Mesenteric fat pad (tissue), 1 donor: ENCODE measurements around the gene IGFL2. TPM values are rescaled to one million over a fixed set of nuclear protein-coding genes. Genes with fewer than 3 reads are reported as not detected.
"Not testable (repeated sequence)": the region's sequence is repeated elsewhere in the genome, so short reads cannot be mapped to it uniquely, and the experiment has no call there.

Experiments used
- DNase-seq: peaks from one replicate; pipeline ENCODE4 v3.0.0-alpha.2; 2020; ENCODE audit warnings: low spot score
- total RNA-seq: library from RNA; stranded (reverse); fragmentation: NEBNext Ultra II Directional; extraction: Animal tissue kit (Norgen Biotek cat#: 25700); gene quantifications from one replicate; pipeline ENCODE4 v1.2.1, GENCODE V29; 2021
- donor health status: DM: yes; HTN: yes; CAD: no.

The IGFL2 gene
- total RNA-seq, 1 donor from 2014 or later, result not detected

DNA sequence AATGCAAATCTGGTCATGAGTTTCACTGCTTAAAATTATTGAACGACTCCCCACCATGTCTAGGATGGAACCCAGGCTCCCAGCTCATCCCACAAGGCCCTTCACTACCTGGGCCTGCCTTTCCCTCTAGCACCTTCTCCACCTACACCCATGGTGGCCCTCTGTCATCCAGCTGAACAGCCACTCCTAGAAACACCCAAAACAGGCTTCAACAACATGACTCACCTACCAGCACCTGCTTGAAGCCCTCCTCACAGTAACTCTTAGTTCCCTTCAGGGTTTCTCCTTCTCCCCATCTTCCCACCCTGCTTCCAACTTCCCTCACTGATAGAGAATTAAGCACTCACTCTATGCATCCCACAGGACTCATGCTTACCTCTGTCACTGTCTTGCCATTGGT is 6.6 kb upstream of the IGFL2 start:
- no peak for DNase-seq

- no peak for DNase-seq
Measured at GRCh38 chr19:46142294-46142693, 5.7 kb upstream of the IGFL2 start.

DNA sequence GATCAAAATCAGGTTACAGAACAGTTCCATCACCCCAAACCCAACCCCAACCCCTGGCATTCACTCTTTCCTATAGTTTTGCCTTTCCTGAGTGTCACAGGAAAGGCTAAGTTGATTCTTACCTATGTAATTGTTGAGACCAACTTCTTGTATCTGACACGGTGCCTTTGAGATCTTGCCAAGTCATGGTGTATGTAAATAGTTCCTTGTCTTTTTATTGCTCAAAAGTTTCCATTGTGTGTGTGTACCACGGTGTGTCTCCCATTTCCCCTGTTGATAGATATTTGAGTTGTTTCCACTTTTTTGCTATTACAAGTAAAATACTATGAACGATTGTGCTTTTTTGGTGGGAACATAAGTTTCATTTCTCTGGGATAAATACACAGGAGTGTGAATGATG is 3.3 kb upstream of the IGFL2 start:
- DNase-seq, result no peak

GRCh38 chr19:46147166-46147740 is 785 bp upstream of the IGFL2 start:
- no peak for DNase-seq

DNA sequence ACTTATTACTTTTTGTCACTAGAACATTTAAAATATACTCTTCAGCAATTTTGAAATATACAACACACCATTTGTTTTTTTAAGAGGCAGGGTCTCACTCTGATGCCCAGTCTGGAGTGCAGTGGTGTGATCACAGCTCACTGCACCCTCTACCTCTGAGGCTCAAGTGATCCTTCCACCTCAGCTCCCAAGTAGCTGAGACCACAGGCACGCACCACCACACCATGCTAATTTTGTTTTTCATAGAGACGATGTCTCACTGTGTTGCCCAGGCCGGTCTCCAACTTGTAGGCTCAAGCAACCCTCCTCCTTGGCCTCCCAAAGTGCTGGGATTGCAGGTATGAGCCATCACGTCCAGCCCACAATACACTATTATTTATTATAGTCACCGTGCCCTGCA is 2.6 kb downstream of the IGFL2 start:
- no peak for DNase-seq

- DNase-seq, result no peak
Measured at GRCh38 chr19:46155237-46155636, 7.2 kb downstream of the IGFL2 start.

DNA sequence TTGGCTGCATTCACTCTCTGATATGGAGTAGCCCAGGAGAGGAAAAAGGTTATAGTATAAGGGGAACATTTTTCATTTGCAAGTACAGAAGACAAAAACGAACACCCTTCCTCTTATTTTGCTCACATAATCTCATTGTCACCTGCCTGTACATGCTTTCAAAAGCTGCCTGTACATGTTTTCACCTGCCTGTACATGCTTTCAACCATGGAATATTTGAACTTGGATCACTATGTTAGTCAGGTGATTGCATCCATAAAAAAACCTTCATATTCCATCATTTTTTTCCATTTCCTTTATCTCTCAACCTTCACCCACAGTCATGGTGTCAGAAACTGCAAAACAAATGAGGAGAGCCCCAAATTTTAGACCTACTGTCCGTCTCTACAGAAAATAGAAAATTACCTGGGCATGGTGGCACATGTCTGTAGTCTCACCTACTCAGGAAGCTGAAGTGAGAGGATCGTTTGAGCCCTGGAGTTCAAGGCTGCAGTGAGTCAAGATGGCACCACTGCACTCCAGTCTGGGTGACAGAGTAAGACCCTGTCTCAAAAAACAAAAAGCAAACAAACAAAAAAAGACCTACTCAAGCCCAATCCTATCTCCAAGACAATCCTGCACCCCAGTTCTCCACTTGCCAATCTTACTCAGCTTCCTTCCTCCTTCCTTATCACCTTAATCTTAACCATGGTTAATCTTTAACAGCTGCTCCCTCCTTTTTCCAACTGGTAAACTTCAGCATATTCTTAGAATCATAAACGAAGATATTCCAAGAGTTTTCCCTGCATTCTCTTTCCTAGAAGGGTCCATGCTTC is 11.6 kb downstream of the IGFL2 start:
- DNase-seq, result no peak

GRCh38 chr19:46160233-46160775 is 12.3 kb downstream of the IGFL2 start:
- no peak for DNase-seq

GRCh38 chr19:46161642-46162257 is 13.7 kb downstream of the IGFL2 start:
- DNase-seq, result not testable (repeated sequence)

DNA sequence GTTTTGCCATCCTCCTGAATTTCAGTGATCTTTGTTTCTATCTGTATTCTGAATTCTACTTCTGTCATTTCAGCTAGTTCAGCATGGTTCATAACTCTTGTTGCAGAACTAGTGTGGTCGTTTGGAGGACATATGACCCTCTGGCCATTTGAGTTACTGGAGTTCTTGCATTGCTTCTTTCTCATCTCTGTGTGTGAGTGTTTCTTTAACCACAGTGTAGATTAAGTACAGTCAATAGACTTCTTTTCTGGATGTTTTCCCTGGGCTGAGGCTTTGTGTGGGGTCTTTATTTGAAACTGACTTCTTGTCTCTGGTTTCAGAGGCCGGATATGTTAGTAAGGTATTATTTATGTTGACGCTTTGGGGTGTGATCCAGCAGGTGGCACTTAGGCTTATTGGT is 14.7 kb downstream of the IGFL2 start:
- no peak for DNase-seq

- no peak for DNase-seq
Measured at GRCh38 chr19:46173886-46174480, 25.9 kb downstream of the IGFL2 start.

DNA sequence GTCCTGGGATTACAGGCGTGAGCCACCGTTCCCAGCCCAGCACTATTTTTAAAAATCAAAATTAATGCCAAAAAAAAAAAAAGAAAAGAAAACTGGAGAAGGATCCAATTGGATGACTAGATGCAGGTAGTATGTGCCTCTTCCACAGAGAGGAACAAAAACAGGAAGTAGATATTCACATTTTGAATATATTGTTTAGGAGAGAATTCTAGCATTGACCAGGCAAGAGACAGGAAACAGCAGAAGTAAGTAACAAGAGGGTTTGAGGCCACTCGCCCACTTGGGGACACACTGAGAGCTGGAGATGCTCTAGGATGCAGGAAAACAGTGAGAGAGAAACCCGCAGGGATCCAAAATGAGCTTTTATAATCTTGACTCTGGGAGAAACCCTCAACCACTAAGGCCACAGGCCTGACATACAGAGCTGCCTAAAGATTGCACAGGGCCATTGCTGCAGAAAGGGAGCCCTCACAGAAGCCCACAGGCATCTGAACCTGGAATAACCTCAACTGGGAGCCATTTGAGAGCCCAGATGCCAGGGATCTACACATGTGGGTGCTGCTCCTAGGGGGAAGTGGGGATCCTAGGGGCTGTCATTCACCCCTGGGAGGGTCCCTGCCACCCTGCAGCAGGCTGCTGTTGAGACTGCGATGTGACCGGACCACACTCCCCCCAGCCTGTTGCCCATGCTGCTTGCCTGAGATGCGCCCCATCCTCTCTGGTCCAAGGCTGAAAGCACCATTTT is 28.2 kb downstream of the IGFL2 start:
- DNase-seq, result no peak

GRCh38 chr19:46179076-46179759 is 31.2 kb downstream of the IGFL2 start:
- no peak for DNase-seq

DNA sequence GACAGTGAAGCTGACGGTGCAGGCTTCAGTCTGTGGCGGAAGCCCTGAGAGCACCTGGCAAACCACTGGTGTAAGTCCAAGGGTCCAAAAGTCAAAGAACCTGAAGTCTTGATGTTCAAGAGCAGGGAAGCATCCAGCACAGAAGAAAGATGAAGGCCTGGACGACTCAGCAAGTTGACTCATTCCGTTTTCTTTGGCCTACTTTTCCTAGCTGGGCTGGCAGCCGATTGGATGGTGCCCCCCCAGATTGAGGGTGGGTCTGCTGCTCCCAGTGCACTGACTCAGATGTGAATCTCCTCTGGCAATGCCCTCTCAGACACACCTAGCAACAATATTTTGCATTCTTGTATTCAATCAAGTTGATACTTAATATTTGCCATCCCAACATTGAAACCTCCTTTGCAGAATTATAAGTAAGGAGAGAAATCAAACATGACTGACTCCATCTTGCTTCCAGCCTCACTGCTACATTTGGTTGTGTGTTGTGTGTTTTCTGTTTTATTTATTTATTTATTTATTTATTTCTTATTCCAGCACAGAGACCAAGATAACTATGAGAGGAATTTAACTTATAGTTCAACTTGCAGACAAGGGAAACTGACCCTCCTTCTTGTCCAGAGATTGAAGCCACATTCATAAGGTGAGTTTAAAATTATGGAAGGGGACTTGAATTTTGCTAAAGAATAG is 32.8 kb downstream of the IGFL2 start:
- DNase-seq, result no peak

- no peak for DNase-seq
Measured at GRCh38 chr19:46181388-46181779, 33.3 kb downstream of the IGFL2 start.

GRCh38 chr19:46182476-46182875 is 34.4 kb downstream of the IGFL2 start:
- no peak for DNase-seq

- DNase-seq, result not testable (repeated sequence)
Measured at GRCh38 chr19:46184775-46185710, 37.0 kb downstream of the IGFL2 start.

- no peak for DNase-seq
Measured at GRCh38 chr19:46186101-46186716, 38.2 kb downstream of the IGFL2 start.
